SK-N-SH (cell line): ENCODE measurements around the gene RUSC2. TPM values are rescaled to one million over a fixed set of nuclear protein-coding genes. Genes with fewer than 3 reads are reported as not detected.

Source experiments
- CTCF ChIA-PET: fragments of 300-600, 350-600 bp; formaldehyde crosslinking; extraction: SDS; loops from one replicate; lab custom pipeline; 2021; lab: Yijun Ruan, JAX
- POLR2A ChIA-PET: fragments of 350-600 bp; sonication (Branson Sonifier 250); formaldehyde crosslinking; extraction: SDS; loops from one replicate; lab custom pipeline; 2020; ENCODE audit warnings: antibody characterized with exemption, inconsistent platforms; lab: Yijun Ruan, JAX
- DNase-seq: peaks from one replicate; pipeline ENCODE4 v3.0.0; 2012
- H2AFZ ChIP-seq: fragments of 200-600 bp; sonication (generic); 2 replicates; pipeline ENCODE4 v1.8.1; 2016; ENCODE audit warnings: antibody characterized with exemption, mild to moderate bottlenecking, low read depth
- H3F3A ChIP-seq: fragments of 200-600 bp; sonication (generic); replicated peaks from 2 replicates; pipeline ENCODE3; 2016; ENCODE audit warnings: antibody characterized with exemption, mild to moderate bottlenecking; ENCODE audit not compliant: insufficient read depth
- H3K27ac ChIP-seq, 2 experiments: fragments of 200-500 bp in 1 of 2; fragments of 200-600 bp in 1 of 2; sonication (Bioruptor generic) in 1 of 2; sonication (generic), shearing (Covaris generic) in 1 of 2; 2 replicates each; pipeline versions ENCODE4 v1.5.1 to v1.6.1; 2014 to 2016; ENCODE audit warnings: low read depth in 2 of 2, inconsistent platforms in 1 of 2, low read length in 1 of 2, mild to moderate bottlenecking in 1 of 2, mixed read lengths in 1 of 2
- H3K27me3 ChIP-seq: fragments of 200-600 bp; sonication (generic), shearing (Covaris generic); 2 replicates; pipeline ENCODE4 v1.6.1; 2016; ENCODE audit warnings: mixed run types; ENCODE audit not compliant: insufficient read depth
- H3K36me3 ChIP-seq, 2 experiments: fragments of 200-500 bp in 1 of 2; fragments of 200-600 bp in 1 of 2; sonication (Bioruptor generic) in 1 of 2; sonication (generic) in 1 of 2; replicated peaks in 1 of 2; 2 replicates each; pipeline versions ENCODE3 to v1.5.1; 2014 to 2016; ENCODE audit warnings: low read length in 1 of 2, mild to moderate bottlenecking in 1 of 2; ENCODE audit not compliant: insufficient read depth in 2 of 2, control insufficient read depth in 1 of 2
- H3K4me1 ChIP-seq, 2 experiments: fragments of 200-500 bp in 1 of 2; fragments of 200-600 bp in 1 of 2; sonication (Bioruptor generic) in 1 of 2; sonication (generic), shearing (Covaris generic) in 1 of 2; 2 replicates each; pipeline versions ENCODE4 v1.5.1 to v1.6.1; 2014 to 2016; ENCODE audit warnings: low read depth in 1 of 2, low read length in 1 of 2, mixed run types in 1 of 2; ENCODE audit not compliant: insufficient read depth in 2 of 2, control insufficient read depth in 1 of 2
- H3K4me2 ChIP-seq: fragments of 200-600 bp; sonication (generic), shearing (Covaris generic); 2 replicates; pipeline ENCODE4 v1.6.1; 2017; ENCODE audit warnings: mixed run types
- H3K4me3 ChIP-seq, 2 experiments: fragments of 200-500 bp in 1 of 2; fragments of 200-600 bp in 1 of 2; sonication (Bioruptor generic) in 1 of 2; sonication (generic), shearing (Covaris generic) in 1 of 2; 2 replicates each; pipeline versions ENCODE4 v1.5.1 to v1.8.1; 2014 to 2016; ENCODE audit warnings: low read depth in 2 of 2, inconsistent platforms in 1 of 2, low read length in 1 of 2, mild to moderate bottlenecking in 1 of 2, mixed read lengths in 1 of 2, moderate library complexity in 1 of 2
- H3K79me2 ChIP-seq: fragments of 200-600 bp; sonication (generic); 2 replicates; pipeline ENCODE4 v1.8.1; 2017; ENCODE audit warnings: mild to moderate bottlenecking; ENCODE audit not compliant: insufficient read depth
- H3K9ac ChIP-seq: fragments of 200-600 bp; sonication (generic); 2 replicates; pipeline ENCODE4 v1.6.1; 2017; ENCODE audit warnings: mixed run types
- H3K9me2 ChIP-seq: fragments of 200-600 bp; sonication (generic); 2 replicates; pipeline ENCODE4 v1.6.1; 2017; ENCODE audit warnings: mixed run types
- H3K9me3 ChIP-seq: fragments of 200-600 bp; sonication (generic); 2 replicates; pipeline ENCODE4 v1.6.1; 2017; ENCODE audit warnings: mixed run types, mild to moderate bottlenecking, moderate library complexity
- H4K20me1 ChIP-seq: fragments of 200-600 bp; sonication (generic); 2 replicates; pipeline ENCODE4 v1.6.1; 2017; ENCODE audit warnings: mild to moderate bottlenecking, mixed run types; ENCODE audit not compliant: insufficient read depth
- CTCF ChIP-seq: fragments of 200-600 bp; sonication (generic); IDR thresholded peaks from 2 replicates; pipeline ENCODE4 v1.6.1; 2017; ENCODE audit warnings: antibody characterized with exemption, mild to moderate bottlenecking, moderate library complexity
- ELF1 ChIP-seq: IDR thresholded peaks from 2 replicates; pipeline ENCODE4 v1.4.0; 2012
- FOXM1 ChIP-seq: IDR thresholded peaks from 2 replicates; pipeline ENCODE4 v1.4.0; 2012; ENCODE audit warnings: low read depth, mild to moderate bottlenecking
- NFIC ChIP-seq: IDR thresholded peaks from 2 replicates; pipeline ENCODE4 v1.4.0; 2012; ENCODE audit warnings: borderline replicate concordance
- POLR2AphosphoS5 ChIP-seq: IDR thresholded peaks from 2 replicates; pipeline ENCODE4 v1.6.1; 2012; ENCODE audit warnings: low read depth, low read length
- RAD21 ChIP-seq: IDR thresholded peaks from 2 replicates; pipeline ENCODE4 v1.6.1; 2012; ENCODE audit warnings: mild to moderate bottlenecking, low read length
- SIN3A ChIP-seq: IDR thresholded peaks from 2 replicates; pipeline ENCODE4 v1.6.1; 2012; ENCODE audit warnings: low read depth, mild to moderate bottlenecking, low read length, moderate library complexity, borderline replicate concordance
- SMC3 ChIP-seq: IDR thresholded peaks from 2 replicates; pipeline ENCODE4 v1.6.1; 2012; ENCODE audit warnings: low read depth, low read length, improper control_type of control experiment
- TAF1 ChIP-seq: IDR thresholded peaks from 2 replicates; pipeline ENCODE4 v1.6.1; 2012; ENCODE audit warnings: low read depth, mild to moderate bottlenecking, low read length, moderate library complexity, borderline replicate concordance
- TEAD4 ChIP-seq: IDR thresholded peaks from 2 replicates; pipeline ENCODE4 v1.4.0; 2012; ENCODE audit warnings: mild to moderate bottlenecking, borderline replicate concordance; ENCODE audit not compliant: insufficient read depth
- USF1 ChIP-seq: IDR thresholded peaks from 2 replicates; pipeline ENCODE4 v1.4.0; 2012; ENCODE audit warnings: low read depth, borderline replicate concordance
- WGBS: methylation state at CpG from one replicate; pipeline ENCODE4 v1.1.6; 2017; ENCODE audit warnings: low lambda C conversion rate; 5-methylcytosine and 5-hydroxymethylcytosine counted together
- polyA plus RNA-seq, 3 experiments: library from polyadenylated mRNA; depleted of rRNA; stranded (reverse); fragments of >200 nt; gene quantifications; 2 replicates each; pipeline ENCODE4 v1.2.3, GENCODE V29; 2012
- TF ChIP-seq, protein P1 (sequence below): IDR thresholded peaks from 2 replicates; pipeline ENCODE4 v1.4.0; 2012; ENCODE audit warnings: low read depth
- TF ChIP-seq, protein P2 (sequence below): IDR thresholded peaks from 2 replicates; pipeline ENCODE4 v1.6.1; 2012; ENCODE audit warnings: mild to moderate bottlenecking, low read depth, low read length, moderate library complexity
- TF ChIP-seq, protein P3 (sequence below): fragments of 150-350 bp; IDR thresholded peaks from 2 replicates; pipeline ENCODE4 v1.6.1; 2016; ENCODE audit warnings: mild to moderate bottlenecking, low read depth, low read length
- TF ChIP-seq, protein P4 (sequence below): IDR thresholded peaks from 2 replicates; pipeline ENCODE4; 2012

Gene RUSC2, protein sequence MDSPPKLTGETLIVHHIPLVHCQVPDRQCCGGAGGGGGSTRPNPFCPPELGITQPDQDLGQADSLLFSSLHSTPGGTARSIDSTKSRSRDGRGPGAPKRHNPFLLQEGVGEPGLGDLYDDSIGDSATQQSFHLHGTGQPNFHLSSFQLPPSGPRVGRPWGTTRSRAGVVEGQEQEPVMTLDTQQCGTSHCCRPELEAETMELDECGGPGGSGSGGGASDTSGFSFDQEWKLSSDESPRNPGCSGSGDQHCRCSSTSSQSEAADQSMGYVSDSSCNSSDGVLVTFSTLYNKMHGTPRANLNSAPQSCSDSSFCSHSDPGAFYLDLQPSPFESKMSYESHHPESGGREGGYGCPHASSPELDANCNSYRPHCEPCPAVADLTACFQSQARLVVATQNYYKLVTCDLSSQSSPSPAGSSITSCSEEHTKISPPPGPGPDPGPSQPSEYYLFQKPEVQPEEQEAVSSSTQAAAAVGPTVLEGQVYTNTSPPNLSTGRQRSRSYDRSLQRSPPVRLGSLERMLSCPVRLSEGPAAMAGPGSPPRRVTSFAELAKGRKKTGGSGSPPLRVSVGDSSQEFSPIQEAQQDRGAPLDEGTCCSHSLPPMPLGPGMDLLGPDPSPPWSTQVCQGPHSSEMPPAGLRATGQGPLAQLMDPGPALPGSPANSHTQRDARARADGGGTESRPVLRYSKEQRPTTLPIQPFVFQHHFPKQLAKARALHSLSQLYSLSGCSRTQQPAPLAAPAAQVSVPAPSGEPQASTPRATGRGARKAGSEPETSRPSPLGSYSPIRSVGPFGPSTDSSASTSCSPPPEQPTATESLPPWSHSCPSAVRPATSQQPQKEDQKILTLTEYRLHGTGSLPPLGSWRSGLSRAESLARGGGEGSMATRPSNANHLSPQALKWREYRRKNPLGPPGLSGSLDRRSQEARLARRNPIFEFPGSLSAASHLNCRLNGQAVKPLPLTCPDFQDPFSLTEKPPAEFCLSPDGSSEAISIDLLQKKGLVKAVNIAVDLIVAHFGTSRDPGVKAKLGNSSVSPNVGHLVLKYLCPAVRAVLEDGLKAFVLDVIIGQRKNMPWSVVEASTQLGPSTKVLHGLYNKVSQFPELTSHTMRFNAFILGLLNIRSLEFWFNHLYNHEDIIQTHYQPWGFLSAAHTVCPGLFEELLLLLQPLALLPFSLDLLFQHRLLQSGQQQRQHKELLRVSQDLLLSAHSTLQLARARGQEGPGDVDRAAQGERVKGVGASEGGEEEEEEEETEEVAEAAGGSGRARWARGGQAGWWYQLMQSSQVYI (N-terminal part only)
- polyA plus RNA-seq (2012; rRNA removed) = 14.5 and 15.0 TPM in 2 replicates
- 5.9 and 10.2 TPM in 2 replicates for polyA plus RNA-seq (2012; cell fraction: cytosol; rRNA removed)
- 42.3 and 43.3 TPM in 2 replicates for polyA plus RNA-seq (2012; cell fraction: nucleus; rRNA removed)

GRCh38 chr9:35489313-35490154 lies at the start of gene RUSC2:
Gene RUSC2 (plus strand): TSS chr9:35490111. CDS start chr9:35546522, 56,411 bp downstream.
- H2AFZ ChIP-seq = peak within 1 kb of the TSS; percentile 90
- H3K9me3 ChIP-seq = no peaks in the 10 kb centered on the region
- peak within 1 kb of the TSS; percentile 72 for H3K9ac ChIP-seq
- TF ChIP-seq POLR2AphosphoS5 = no peak; the same call in 1 of the 2 replicates
- TF ChIP-seq, protein P1, sequence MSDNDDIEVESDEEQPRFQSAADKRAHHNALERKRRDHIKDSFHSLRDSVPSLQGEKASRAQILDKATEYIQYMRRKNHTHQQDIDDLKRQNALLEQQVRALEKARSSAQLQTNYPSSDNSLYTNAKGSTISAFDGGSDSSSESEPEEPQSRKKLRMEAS = peak; percentile 81
- 0 out of 2 replicates have a peak, but pooled peaks have one; percentile 23 for TF ChIP-seq FOXM1
- TF ChIP-seq USF1 = 0 out of 2 replicates have a peak, but pooled peaks have one; percentile 39
- TF ChIP-seq, protein P2, sequence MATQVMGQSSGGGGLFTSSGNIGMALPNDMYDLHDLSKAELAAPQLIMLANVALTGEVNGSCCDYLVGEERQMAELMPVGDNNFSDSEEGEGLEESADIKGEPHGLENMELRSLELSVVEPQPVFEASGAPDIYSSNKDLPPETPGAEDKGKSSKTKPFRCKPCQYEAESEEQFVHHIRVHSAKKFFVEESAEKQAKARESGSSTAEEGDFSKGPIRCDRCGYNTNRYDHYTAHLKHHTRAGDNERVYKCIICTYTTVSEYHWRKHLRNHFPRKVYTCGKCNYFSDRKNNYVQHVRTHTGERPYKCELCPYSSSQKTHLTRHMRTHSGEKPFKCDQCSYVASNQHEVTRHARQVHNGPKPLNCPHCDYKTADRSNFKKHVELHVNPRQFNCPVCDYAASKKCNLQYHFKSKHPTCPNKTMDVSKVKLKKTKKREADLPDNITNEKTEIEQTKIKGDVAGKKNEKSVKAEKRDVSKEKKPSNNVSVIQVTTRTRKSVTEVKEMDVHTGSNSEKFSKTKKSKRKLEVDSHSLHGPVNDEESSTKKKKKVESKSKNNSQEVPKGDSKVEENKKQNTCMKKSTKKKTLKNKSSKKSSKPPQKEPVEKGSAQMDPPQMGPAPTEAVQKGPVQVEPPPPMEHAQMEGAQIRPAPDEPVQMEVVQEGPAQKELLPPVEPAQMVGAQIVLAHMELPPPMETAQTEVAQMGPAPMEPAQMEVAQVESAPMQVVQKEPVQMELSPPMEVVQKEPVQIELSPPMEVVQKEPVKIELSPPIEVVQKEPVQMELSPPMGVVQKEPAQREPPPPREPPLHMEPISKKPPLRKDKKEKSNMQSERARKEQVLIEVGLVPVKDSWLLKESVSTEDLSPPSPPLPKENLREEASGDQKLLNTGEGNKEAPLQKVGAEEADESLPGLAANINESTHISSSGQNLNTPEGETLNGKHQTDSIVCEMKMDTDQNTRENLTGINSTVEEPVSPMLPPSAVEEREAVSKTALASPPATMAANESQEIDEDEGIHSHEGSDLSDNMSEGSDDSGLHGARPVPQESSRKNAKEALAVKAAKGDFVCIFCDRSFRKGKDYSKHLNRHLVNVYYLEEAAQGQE = no peak
- TF ChIP-seq NFIC = no peak
- TF ChIP-seq TEAD4 = peak; percentile 23; the same call in 1 of the 2 replicates
- TF ChIP-seq SMC3 = peak; percentile 56
- TF ChIP-seq ELF1 = no peak
- TF ChIP-seq SIN3A = 0 out of 2 replicates have a peak, but pooled peaks have one; percentile 31
- TF ChIP-seq RAD21 = peak; percentile 58
- TF ChIP-seq, protein P3, sequence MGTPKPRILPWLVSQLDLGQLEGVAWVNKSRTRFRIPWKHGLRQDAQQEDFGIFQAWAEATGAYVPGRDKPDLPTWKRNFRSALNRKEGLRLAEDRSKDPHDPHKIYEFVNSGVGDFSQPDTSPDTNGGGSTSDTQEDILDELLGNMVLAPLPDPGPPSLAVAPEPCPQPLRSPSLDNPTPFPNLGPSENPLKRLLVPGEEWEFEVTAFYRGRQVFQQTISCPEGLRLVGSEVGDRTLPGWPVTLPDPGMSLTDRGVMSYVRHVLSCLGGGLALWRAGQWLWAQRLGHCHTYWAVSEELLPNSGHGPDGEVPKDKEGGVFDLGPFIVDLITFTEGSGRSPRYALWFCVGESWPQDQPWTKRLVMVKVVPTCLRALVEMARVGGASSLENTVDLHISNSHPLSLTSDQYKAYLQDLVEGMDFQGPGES = no peak
- TF ChIP-seq TAF1 = peak; percentile 36; the same call in 1 of the 2 replicates
- TF ChIP-seq CTCF = peak; percentile 57
- TF ChIP-seq, protein P4, sequence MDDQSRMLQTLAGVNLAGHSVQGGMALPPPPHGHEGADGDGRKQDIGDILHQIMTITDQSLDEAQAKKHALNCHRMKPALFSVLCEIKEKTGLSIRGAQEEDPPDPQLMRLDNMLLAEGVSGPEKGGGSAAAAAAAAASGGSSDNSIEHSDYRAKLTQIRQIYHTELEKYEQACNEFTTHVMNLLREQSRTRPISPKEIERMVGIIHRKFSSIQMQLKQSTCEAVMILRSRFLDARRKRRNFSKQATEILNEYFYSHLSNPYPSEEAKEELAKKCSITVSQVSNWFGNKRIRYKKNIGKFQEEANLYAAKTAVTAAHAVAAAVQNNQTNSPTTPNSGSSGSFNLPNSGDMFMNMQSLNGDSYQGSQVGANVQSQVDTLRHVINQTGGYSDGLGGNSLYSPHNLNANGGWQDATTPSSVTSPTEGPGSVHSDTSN = peak; percentile 11; the same call in 1 of the 2 replicates
- ChIA-PET CTCF (interaction anchor here (0.6 to 2.1 kb wide), 24 partner anchors 10 to 701 kb away, joined by 3 to 45 read pairs (median 4); partner anchors contain the start of gene MSMP), POLR2A (interaction anchor here (0.6 to 1.3 kb wide), 7 partner anchors 12 to 746 kb away, joined by 3 to 5 read pairs (median 3); partner anchors contain the start of genes ATOSB and FANCG)
- H4K20me1 ChIP-seq = no peaks in the 10 kb centered on the region
- peak within 1 kb of the TSS; percentile 81 to 82 for H3K27ac ChIP-seq
- DNase-seq = peak; percentile 88
- H3K36me3 ChIP-seq = peaks cover 0 to 3% of the 10 kb centered on the region in 2 experiments
- H3K4me2 ChIP-seq = peak within 1 kb of the TSS; percentile 93
- peaks cover 57% of the 10 kb centered on the region for H3K79me2 ChIP-seq
- peaks cover 44% of the 10 kb centered on the region for H3F3A ChIP-seq
- 19% methylated on average over 10 of the region's 71 CpGs for WGBS
- no peaks in the 10 kb centered on the region for H3K9me2 ChIP-seq
- H3K27me3 ChIP-seq = no peaks in the 10 kb centered on the region
- peak within 1 kb of the TSS; percentile 61 to 85 for H3K4me3 ChIP-seq
- peaks cover 7 to 24% of the 10 kb centered on the region in 2 experiments for H3K4me1 ChIP-seq
